HEK293T (cell line): ENCODE data around the gene YTHDF1.

Experiments used
- ARNT ChIP-seq: fragments of 450-650 bp; IDR thresholded peaks from 2 replicates; pipeline ENCODE4 v1.6.1; 2017; ENCODE audit warnings: mild to moderate bottlenecking
- BHLHE40 ChIP-seq: fragments of 450-650 bp; IDR thresholded peaks from 2 replicates; pipeline ENCODE4 v1.6.1; 2016; ENCODE audit warnings: mild to moderate bottlenecking, moderate library complexity, borderline replicate concordance
- CTBP1 ChIP-seq: fragments of 450-650 bp; IDR thresholded peaks from 2 replicates; pipeline ENCODE4 v1.6.1; 2016; ENCODE audit warnings: borderline replicate concordance
- ELF4 ChIP-seq: fragments of 450-650 bp; IDR thresholded peaks from 2 replicates; pipeline ENCODE4 v1.6.1; 2017; ENCODE audit warnings: antibody characterized with exemption
- FOXA1 ChIP-seq: fragments of 450-650 bp; IDR thresholded peaks from 2 replicates; pipeline ENCODE4 v1.6.1; 2016; ENCODE audit warnings: mild to moderate bottlenecking
- FOXK2 ChIP-seq: fragments of 450-650 bp; IDR thresholded peaks from 2 replicates; pipeline ENCODE4 v1.6.1; 2016; ENCODE audit warnings: mild to moderate bottlenecking
- FOXM1 ChIP-seq: fragments of 450-650 bp; IDR thresholded peaks from 2 replicates; pipeline ENCODE4 v1.6.1; 2017; ENCODE audit warnings: mild to moderate bottlenecking, borderline replicate concordance
- HDGF ChIP-seq: fragments of 450-650 bp; IDR thresholded peaks from 2 replicates; pipeline ENCODE4 v1.6.1; 2017; ENCODE audit warnings: antibody characterized with exemption, borderline replicate concordance
- L3MBTL2 ChIP-seq: fragments of 450-650 bp; conservative IDR thresholded peaks from 2 replicates; pipeline ENCODE4 v1.6.1; 2016; ENCODE audit warnings: mild to moderate bottlenecking
- NFRKB ChIP-seq: fragments of 450-650 bp; IDR thresholded peaks from 2 replicates; pipeline ENCODE4 v1.6.1; 2016; ENCODE audit warnings: mild to moderate bottlenecking, moderate library complexity
- SP1 ChIP-seq: fragments of 450-650 bp; IDR thresholded peaks from 2 replicates; pipeline ENCODE4 v1.6.1; 2017
- SUZ12 ChIP-seq: fragments of 450-650 bp; IDR thresholded peaks from 2 replicates; pipeline ENCODE4 v1.6.1; 2016; ENCODE audit warnings: mild to moderate bottlenecking
- TARDBP ChIP-seq: fragments of 450-650 bp; IDR thresholded peaks from 2 replicates; pipeline ENCODE4 v1.6.1; 2016
- TF ChIP-seq, protein P1 (sequence below): fragments of 450-650 bp; IDR thresholded peaks from 2 replicates; pipeline ENCODE4 v1.6.1; 2016

DNA sequence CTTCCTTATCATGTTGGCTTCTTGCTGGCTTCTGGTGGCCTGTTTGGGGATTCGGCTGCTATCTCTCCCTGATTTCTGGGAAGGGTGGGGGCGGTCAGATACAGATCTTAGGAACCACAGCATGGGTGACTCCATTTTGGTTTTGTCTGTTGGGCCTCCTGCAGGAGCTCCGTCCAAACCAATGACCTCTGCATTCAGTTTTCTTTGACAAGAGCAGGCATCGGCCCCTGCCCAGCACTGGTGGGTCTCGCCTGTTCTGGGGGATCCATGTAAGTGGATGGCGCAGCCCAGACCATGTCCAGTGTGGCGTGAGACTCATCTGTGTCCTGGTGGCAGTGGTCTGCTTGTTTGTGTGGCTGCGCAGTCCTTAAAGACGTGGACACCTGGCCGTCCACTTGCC, 48.1 kb upstream of the YTHDF1 start:
- TF ChIP-seq TARDBP (no peak), FOXA1 (no peak), BHLHE40 (no peak), HDGF (no peak), ARNT (no peak), ELF4 (no peak), SUZ12 (no peak), L3MBTL2 (no peak), FOXK2 (no peak), SP1 (no peak), FOXM1 (no peak), CTBP1 (no peak), NFRKB (no peak)
- TF ChIP-seq, protein P1, sequence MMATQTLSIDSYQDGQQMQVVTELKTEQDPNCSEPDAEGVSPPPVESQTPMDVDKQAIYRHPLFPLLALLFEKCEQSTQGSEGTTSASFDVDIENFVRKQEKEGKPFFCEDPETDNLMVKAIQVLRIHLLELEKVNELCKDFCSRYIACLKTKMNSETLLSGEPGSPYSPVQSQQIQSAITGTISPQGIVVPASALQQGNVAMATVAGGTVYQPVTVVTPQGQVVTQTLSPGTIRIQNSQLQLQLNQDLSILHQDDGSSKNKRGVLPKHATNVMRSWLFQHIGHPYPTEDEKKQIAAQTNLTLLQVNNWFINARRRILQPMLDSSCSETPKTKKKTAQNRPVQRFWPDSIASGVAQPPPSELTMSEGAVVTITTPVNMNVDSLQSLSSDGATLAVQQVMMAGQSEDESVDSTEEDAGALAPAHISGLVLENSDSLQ = no peak
